Activated B cell treated with CpG ODN at 0.5 μM for 24 hours (primary cell): Measurements from ENCODE around the gene CCDC186. TPM values are rescaled to one million over a fixed set of nuclear protein-coding genes. Genes with fewer than 3 reads are reported as not detected.

Source experiments
- ATAC-seq: fragments of 200-7000 bp; cut with Tn5 transposase; one replicate; pipeline ENCODE4 v1.10.0; 2021; ENCODE audit warnings: low read depth, mild to moderate bottlenecking, moderate library complexity
- CTCF ChIA-PET: fragments of 350-600 bp; sonication (Branson Sonifier 250); formaldehyde crosslinking; loops from one replicate; lab custom pipeline; 2021; ENCODE audit warnings: antibody characterized with exemption; lab: Charles Lee
- POLR2A ChIA-PET: fragments of 350-600 bp; sonication (Branson Sonifier 250); formaldehyde crosslinking; loops from one replicate; lab custom pipeline; 2021; ENCODE audit warnings: antibody characterized with exemption; lab: Charles Lee
- DNase-seq: peaks from one replicate; pipeline ENCODE4 v3.0.0; 2022
- H3K27ac Mint-ChIP-seq: one replicate; pipeline ENCODE4 v1.8.0; 2020; ENCODE audit warnings: mixed read lengths
- H3K27me3 Mint-ChIP-seq: one replicate; pipeline ENCODE4 v1.8.0; 2021; ENCODE audit warnings: mixed read lengths
- H3K36me3 Mint-ChIP-seq: one replicate; pipeline ENCODE4 v1.8.0; 2021; ENCODE audit warnings: low read depth, mixed read lengths
- H3K4me1 Mint-ChIP-seq: one replicate; pipeline ENCODE4 v1.8.0; 2021; ENCODE audit warnings: mixed read lengths
- H3K4me3 Mint-ChIP-seq: one replicate; pipeline ENCODE4 v1.8.0; 2020; ENCODE audit warnings: mild to moderate bottlenecking, mixed read lengths
- H3K9me3 Mint-ChIP-seq: one replicate; pipeline ENCODE4 v1.8.0; 2020; ENCODE audit warnings: mixed read lengths
- CTCF ChIP-seq: fragments of 200-600 bp; IDR thresholded peaks from one replicate; pipeline ENCODE4 v1.8.0; 2022; ENCODE audit warnings: antibody characterized with exemption, mild to moderate bottlenecking
- intact Hi-C: fragments of 100-400 bp; cut with micrococcal nuclease; formaldehyde crosslinking; loops from one replicate; pipeline ENCODE4 v1.15.1; 2024
- total RNA-seq: library from RNA; stranded (reverse); gene quantifications from 2 replicates; pipeline ENCODE4 v1.2.3, GENCODE V29; 2022

Gene CCDC186
- 19.7 and 24.8 TPM in 2 replicates for total RNA-seq

GRCh38 chr10:114173921-114174694 lies at the start of gene CCDC186:
TSS of gene CCDC186 (minus strand) at chr10:114174203. CDS start at chr10:114163268, 10,935 bp downstream.
- ATAC-seq (peak; percentile 98), DNase-seq (peak; percentile 96)
- Mint-ChIP-seq H3K9me3 (no peaks in the 10 kb centered on the region), H3K27ac (peak within 1 kb of the TSS; percentile 95), H3K4me1 (peaks cover 29% of the 10 kb centered on the region), H3K4me3 (peak within 1 kb of the TSS; percentile 97), H3K36me3 (peaks cover 17% of the 10 kb centered on the region), H3K27me3 (peaks cover 1% of the 10 kb centered on the region)
- intact Hi-C loops = loop anchor here (1.0 to 10.0 kb wide), 12 partner anchors 43 to 1799 kb away; partner anchors contain the start of genes ACSL5, ATRNL1, CASP7 and DCLRE1A
- ChIA-PET POLR2A (interaction anchor here (0.6 to 1.5 kb wide), 10 partner anchors 14 to 1799 kb away, joined by 3 to 11 read pairs (median 4); partner anchors contain the start of genes CASP7, DCLRE1A and NHLRC2), CTCF (interaction anchor here (1.3 to 1.5 kb wide), 2 partner anchors 70 to 495 kb away, joined by 3 to 4 read pairs; partner anchors contain the start of gene CASP7)
- TF ChIP-seq CTCF = no peak

GRCh38 chr10:114223066-114223465 lies 49.1 kb upstream of the CCDC186 start:
- CTCF ChIA-PET = no interaction called here
- TF ChIP-seq CTCF = no peak
- no peak overlapping the region for H3K27ac Mint-ChIP-seq
- ATAC-seq (no peak), DNase-seq (no peak)
- POLR2A ChIA-PET = no interaction called here
- H3K4me1 Mint-ChIP-seq = no peaks in the 10 kb centered on the region
- H3K36me3 Mint-ChIP-seq = no peaks in the 10 kb centered on the region
- intact Hi-C loops = no loop called here
- no peaks in the 10 kb centered on the region for H3K9me3 Mint-ChIP-seq
- H3K27me3 Mint-ChIP-seq = peaks cover 17% of the 10 kb centered on the region
- no peak overlapping the region for H3K4me3 Mint-ChIP-seq

- Mint-ChIP-seq H3K4me3 (no peak overlapping the region), H3K27ac (no peak overlapping the region), H3K9me3 (no peaks in the 10 kb centered on the region), H3K4me1 (no peaks in the 10 kb centered on the region), H3K27me3 (peaks cover 14% of the 10 kb centered on the region), H3K36me3 (no peaks in the 10 kb centered on the region)
- TF ChIP-seq CTCF = no peak
- ATAC-seq (no peak), DNase-seq (no peak)
- intact Hi-C loops = no loop called here
- POLR2A ChIA-PET = no interaction called here
- CTCF ChIA-PET = no interaction called here
These were observed 47.2 kb upstream of the CCDC186 start for GRCh38 chr10:114221235-114221634.

- intact Hi-C loops = no loop called here
These were observed 46.3 kb upstream of the CCDC186 start for GRCh38 chr10:114220281-114220680.

More at GRCh38 chr10:114220281-114220680, 46.3 kb upstream of the CCDC186 start:
- Mint-ChIP-seq H3K36me3 (no peaks in the 10 kb centered on the region), H3K4me1 (no peaks in the 10 kb centered on the region), H3K4me3 (no peak overlapping the region), H3K27ac (no peak overlapping the region), H3K27me3 (peaks cover 12% of the 10 kb centered on the region), H3K9me3 (no peaks in the 10 kb centered on the region)
- ATAC-seq (no peak), DNase-seq (no peak)
- CTCF ChIA-PET = no interaction called here
- POLR2A ChIA-PET = no interaction called here
- TF ChIP-seq CTCF = no peak
